ENCODE data around the gene RAD51B. TPM values are rescaled to one million over a fixed set of nuclear protein-coding genes. Genes with fewer than 3 reads are reported as not detected.

The RAD51B gene
- total RNA-seq, 1 experiment from 2014 or later: 14.2 TPM

GRCh38 chr14:67882986-67883555 lies 63.5 kb downstream of the RAD51B start (continued):
- no peak for TF ChIP-seq RELA (CRISPR knock-in tag; IDR thresholded peaks at IDR 0.05; ENCODE audit: borderline replicate concordance)

GRCh38 chr14:67883717-67884116 lies 64.1 kb downstream of the RAD51B start:
- peaks cover 13% of the 10 kb centered on the region for H3K4me1 Mint-ChIP-seq
- DNase-seq (ENCODE audit: low spot score) (no peak), ATAC-seq (no peak)
- POLR2A ChIA-PET: no interaction called here
- no peak for TF ChIP-seq ZNF138 (CRISPR knock-in tag; conservative IDR thresholded peaks at IDR 0.05)
- TF ChIP-seq GTF2I (CRISPR knock-in tag; conservative IDR thresholded peaks at IDR 0.05): no peak
- TF ChIP-seq SMAD4 (CRISPR knock-in tag; IDR thresholded peaks at IDR 0.05): no peak
- TF ChIP-seq CREB1 (CRISPR knock-in tag; IDR thresholded peaks at IDR 0.05): no peak
- TF ChIP-seq ZBTB43 (CRISPR knock-in tag; IDR thresholded peaks at IDR 0.05): no peak
- TF ChIP-seq ZNF232 (CRISPR knock-in tag; IDR thresholded peaks at IDR 0.05): no peak
- no peak for TF ChIP-seq CBFB (CRISPR knock-in tag; IDR thresholded peaks at IDR 0.05; ENCODE audit: low read depth)
- no peak for TF ChIP-seq TCF7 (CRISPR knock-in tag; IDR thresholded peaks at IDR 0.05; ENCODE audit: low read depth)
- TF ChIP-seq JUN (CRISPR knock-in tag; IDR thresholded peaks at IDR 0.05): no peak
- TF ChIP-seq FOXK1 (CRISPR knock-in tag; IDR thresholded peaks at IDR 0.05): no peak
- TF ChIP-seq TEAD1 (CRISPR knock-in tag; IDR thresholded peaks at IDR 0.05): no peak
- TF ChIP-seq ZNF423 (CRISPR knock-in tag; IDR thresholded peaks at IDR 0.05): no peak
- CTCF ChIA-PET: interaction anchor here (1.1 to 2.8 kb wide), 2 partner anchors 50 to 960 kb away, joined by 6 to 11 read pairs; no protein-coding TSS in a partner anchor
- H3K4me3 Mint-ChIP-seq: no peak overlapping the region
- H3K27me3 Mint-ChIP-seq (ENCODE audit: low read depth): no peaks in the 10 kb centered on the region
- H3K36me3 Mint-ChIP-seq: no peaks in the 10 kb centered on the region
- H3K27ac Mint-ChIP-seq: no peak overlapping the region
- H3K9me3 Mint-ChIP-seq: no peaks in the 10 kb centered on the region

GRCh38 chr14:67886191-67886590 lies 66.6 kb downstream of the RAD51B start:
- ChIA-PET CTCF (no interaction called here), POLR2A (no interaction called here)
- H3K4me1 Mint-ChIP-seq: peaks cover 15% of the 10 kb centered on the region
- H3K9me3 Mint-ChIP-seq: no peaks in the 10 kb centered on the region
- peak overlapping the region; percentile 1; the same call in 1 of the 2 replicates for H3K27ac Mint-ChIP-seq
- TF ChIP-seq SMAD4 (CRISPR knock-in tag; IDR thresholded peaks at IDR 0.05): no peak
- no peak for TF ChIP-seq SMAD3 (CRISPR knock-in tag; IDR thresholded peaks at IDR 0.05; ENCODE audit: borderline replicate concordance)
- no peak for TF ChIP-seq NFYB (CRISPR knock-in tag; conservative IDR thresholded peaks at IDR 0.05; ENCODE audit: low read depth)
- no peak for TF ChIP-seq TP53 (CRISPR knock-in tag; IDR thresholded peaks at IDR 0.05)
- no peak for TF ChIP-seq ZNF317 (CRISPR knock-in tag; IDR thresholded peaks at IDR 0.05; ENCODE audit: borderline replicate concordance, low read depth)
- no peak for TF ChIP-seq ZNF512 (CRISPR knock-in tag; IDR thresholded peaks at IDR 0.05; ENCODE audit: borderline replicate concordance)
- no peak for TF ChIP-seq ELF4 (CRISPR knock-in tag; IDR thresholded peaks at IDR 0.05; ENCODE audit: low read depth)
- no peak for TF ChIP-seq USF2 (CRISPR knock-in tag; IDR thresholded peaks at IDR 0.05)
- TF ChIP-seq IRF2 (CRISPR knock-in tag; IDR thresholded peaks at IDR 0.05; ENCODE audit: borderline replicate concordance, low read depth): no peak
- TF ChIP-seq CBFB (CRISPR knock-in tag; IDR thresholded peaks at IDR 0.05; ENCODE audit: low read depth): no peak
- no peak for TF ChIP-seq ATF6 (CRISPR knock-in tag; IDR thresholded peaks at IDR 0.05)
- TF ChIP-seq TCF7 (CRISPR knock-in tag; IDR thresholded peaks at IDR 0.05; ENCODE audit: low read depth): no peak
- no peak for TF ChIP-seq ZNF425 (CRISPR knock-in tag; conservative IDR thresholded peaks at IDR 0.05)
- no peak for ATAC-seq
- DNase-seq (ENCODE audit: low spot score): no peak
- no peaks in the 10 kb centered on the region for H3K27me3 Mint-ChIP-seq (ENCODE audit: low read depth)
- no peaks in the 10 kb centered on the region for H3K36me3 Mint-ChIP-seq
- H3K4me3 Mint-ChIP-seq: no peak overlapping the region
